T-helper 22 cell (primary cell): ENCODE data around the gene SLC45A1.
"Not testable (repeated sequence)": the region's sequence is repeated elsewhere in the genome, so short reads cannot be mapped to it uniquely, and the experiment has no call there.

Experiments used
- DNase-seq: peaks from one replicate; pipeline ENCODE4 v3.0.0-alpha.2; 2020; ENCODE audit warnings: low read depth

Gene SLC45A1

GRCh38 chr1:8317647-8318381, at the start of gene SLC45A1:
Gene SLC45A1, plus strand, starts transcription at chr1:8318114. Its CDS starts 6,216 bp downstream, at chr1:8324330.
- DNase-seq: peak; percentile 67

GRCh38 chr1:8273036-8273435, 44.9 kb upstream of the SLC45A1 start:
- no peak for DNase-seq

GRCh38 chr1:8274352-8274751, 43.6 kb upstream of the SLC45A1 start:
- DNase-seq: no peak

- no peak for DNase-seq
These were observed 41.6 kb upstream of the SLC45A1 start for GRCh38 chr1:8276173-8276914.

- no peak for DNase-seq
These were observed 41.0 kb upstream of the SLC45A1 start for GRCh38 chr1:8276932-8277331.

GRCh38 chr1:8278677-8279076, 39.2 kb upstream of the SLC45A1 start:
- not testable (repeated sequence) for DNase-seq

- no peak for DNase-seq
These were observed 35.9 kb upstream of the SLC45A1 start for GRCh38 chr1:8281843-8282509.

GRCh38 chr1:8283058-8283884, 34.6 kb upstream of the SLC45A1 start:
- DNase-seq: no peak

- DNase-seq: no peak
These were observed 33.8 kb upstream of the SLC45A1 start for GRCh38 chr1:8284127-8284526.

- DNase-seq: no peak
These were observed 32.8 kb upstream of the SLC45A1 start for GRCh38 chr1:8285103-8285502.

GRCh38 chr1:8285965-8286364, 31.9 kb upstream of the SLC45A1 start:
- no peak for DNase-seq

- no peak for DNase-seq
These were observed 24.8 kb upstream of the SLC45A1 start for GRCh38 chr1:8293118-8293517.

- no peak for DNase-seq
These were observed 24.2 kb upstream of the SLC45A1 start for GRCh38 chr1:8293641-8294169.

- no peak for DNase-seq
These were observed 23.7 kb upstream of the SLC45A1 start for GRCh38 chr1:8294170-8294697.

- DNase-seq: no peak
These were observed 20.7 kb upstream of the SLC45A1 start for GRCh38 chr1:8297245-8297644.

GRCh38 chr1:8299963-8300362, 18.0 kb upstream of the SLC45A1 start:
- DNase-seq: no peak

GRCh38 chr1:8302081-8302956, 15.6 kb upstream of the SLC45A1 start:
- DNase-seq: no peak

GRCh38 chr1:8303141-8303540, 14.8 kb upstream of the SLC45A1 start:
- DNase-seq: no peak

GRCh38 chr1:8303876-8304275, 14.0 kb upstream of the SLC45A1 start:
- no peak for DNase-seq

- no peak for DNase-seq
These were observed 10.3 kb upstream of the SLC45A1 start for GRCh38 chr1:8307628-8308027.
